ENCODE results near the gene PPP6R1. TPM values are rescaled to one million over a fixed set of nuclear protein-coding genes. Genes with fewer than 3 reads are reported as not detected.

The PPP6R1 gene
- total RNA-seq, 1 donor from 2014 or later, result 71.5 TPM

- no peak overlapping the region for H3K27ac Mint-ChIP-seq
- no peak overlapping the region for H3K4me3 Mint-ChIP-seq
- H3K36me3 Mint-ChIP-seq, result peaks cover 15% of the 10 kb centered on the region
- H3K9me3 Mint-ChIP-seq, result no peaks in the 10 kb centered on the region
- DNase-seq (ENCODE audit: extremely low spot score, unreplicated experiment), result no peak
- H3K27me3 Mint-ChIP-seq, result no peaks in the 10 kb centered on the region
- H3K4me1 Mint-ChIP-seq (ENCODE audit: unreplicated experiment), result peaks cover 7% of the 10 kb centered on the region
- TF ChIP-seq, protein P1, sequence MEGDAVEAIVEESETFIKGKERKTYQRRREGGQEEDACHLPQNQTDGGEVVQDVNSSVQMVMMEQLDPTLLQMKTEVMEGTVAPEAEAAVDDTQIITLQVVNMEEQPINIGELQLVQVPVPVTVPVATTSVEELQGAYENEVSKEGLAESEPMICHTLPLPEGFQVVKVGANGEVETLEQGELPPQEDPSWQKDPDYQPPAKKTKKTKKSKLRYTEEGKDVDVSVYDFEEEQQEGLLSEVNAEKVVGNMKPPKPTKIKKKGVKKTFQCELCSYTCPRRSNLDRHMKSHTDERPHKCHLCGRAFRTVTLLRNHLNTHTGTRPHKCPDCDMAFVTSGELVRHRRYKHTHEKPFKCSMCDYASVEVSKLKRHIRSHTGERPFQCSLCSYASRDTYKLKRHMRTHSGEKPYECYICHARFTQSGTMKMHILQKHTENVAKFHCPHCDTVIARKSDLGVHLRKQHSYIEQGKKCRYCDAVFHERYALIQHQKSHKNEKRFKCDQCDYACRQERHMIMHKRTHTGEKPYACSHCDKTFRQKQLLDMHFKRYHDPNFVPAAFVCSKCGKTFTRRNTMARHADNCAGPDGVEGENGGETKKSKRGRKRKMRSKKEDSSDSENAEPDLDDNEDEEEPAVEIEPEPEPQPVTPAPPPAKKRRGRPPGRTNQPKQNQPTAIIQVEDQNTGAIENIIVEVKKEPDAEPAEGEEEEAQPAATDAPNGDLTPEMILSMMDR (conservative IDR thresholded peaks at IDR 0.05), result no peak
Observed at GRCh38 chr19:55272142-55272541, 13.3 kb upstream of the PPP6R1 start.

DNA sequence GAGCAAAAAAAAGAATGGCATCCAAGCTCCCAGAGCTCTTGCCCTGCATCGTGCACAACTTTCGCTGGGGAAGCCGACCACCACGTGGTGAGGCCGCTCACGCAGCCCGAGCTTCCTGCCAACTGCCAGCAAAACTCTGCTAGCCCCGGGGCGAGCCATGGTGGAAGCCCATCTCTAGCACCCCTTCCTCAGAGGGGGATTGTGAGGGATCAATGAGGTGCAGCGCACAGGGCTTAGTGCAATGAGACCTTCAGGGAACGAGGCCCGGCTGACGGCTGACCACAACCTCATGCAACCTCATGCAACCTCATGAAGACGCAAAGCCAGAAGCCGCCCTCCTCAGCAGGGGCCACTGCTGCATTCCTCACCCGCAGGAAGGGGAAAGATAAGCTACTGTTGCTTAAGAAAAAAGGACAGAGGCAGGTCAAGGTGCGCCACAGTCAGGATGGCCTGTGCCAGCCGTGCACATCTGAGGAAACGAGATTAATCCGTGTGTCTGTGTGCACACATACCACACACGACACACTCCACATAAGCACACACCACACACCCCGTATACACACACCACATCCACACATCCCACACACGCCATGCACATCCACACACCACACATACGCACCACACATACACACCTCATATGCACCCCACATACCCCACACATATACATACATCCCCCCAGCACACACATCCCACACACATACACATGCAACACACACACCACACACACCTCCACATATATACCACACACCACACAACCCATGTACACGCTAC lies 11.5 kb upstream of the PPP6R1 start:
- Mint-ChIP-seq H3K36me3 (peaks cover 21% of the 10 kb centered on the region), H3K27ac (no peak overlapping the region), H3K4me3 (no peak overlapping the region), H3K9me3 (peaks cover 8% of the 10 kb centered on the region), H3K27me3 (no peaks in the 10 kb centered on the region), H3K4me1 (ENCODE audit: unreplicated experiment) (no peaks in the 10 kb centered on the region)
- no peak for DNase-seq (ENCODE audit: extremely low spot score, unreplicated experiment)
- TF ChIP-seq, protein P1 (conservative IDR thresholded peaks at IDR 0.05), result no peak

GRCh38 chr19:55269299-55269698 lies 10.5 kb upstream of the PPP6R1 start:
- Mint-ChIP-seq H3K27me3 (no peaks in the 10 kb centered on the region), H3K36me3 (peaks cover 21% of the 10 kb centered on the region), H3K27ac (no peak overlapping the region), H3K4me1 (ENCODE audit: unreplicated experiment) (no peaks in the 10 kb centered on the region), H3K9me3 (peaks cover 8% of the 10 kb centered on the region), H3K4me3 (no peak overlapping the region)
- TF ChIP-seq, protein P1 (conservative IDR thresholded peaks at IDR 0.05), result no peak
- DNase-seq (ENCODE audit: extremely low spot score, unreplicated experiment), result no peak

GRCh38 chr19:55266840-55267239 lies 8.0 kb upstream of the PPP6R1 start:
- Mint-ChIP-seq H3K27me3 (no peaks in the 10 kb centered on the region), H3K4me1 (ENCODE audit: unreplicated experiment) (no peaks in the 10 kb centered on the region), H3K9me3 (peaks cover 8% of the 10 kb centered on the region), H3K4me3 (no peak overlapping the region), H3K36me3 (peaks cover 27% of the 10 kb centered on the region), H3K27ac (no peak overlapping the region)
- TF ChIP-seq, protein P1 (conservative IDR thresholded peaks at IDR 0.05), result no peak
- no peak for DNase-seq (ENCODE audit: extremely low spot score, unreplicated experiment)

DNA sequence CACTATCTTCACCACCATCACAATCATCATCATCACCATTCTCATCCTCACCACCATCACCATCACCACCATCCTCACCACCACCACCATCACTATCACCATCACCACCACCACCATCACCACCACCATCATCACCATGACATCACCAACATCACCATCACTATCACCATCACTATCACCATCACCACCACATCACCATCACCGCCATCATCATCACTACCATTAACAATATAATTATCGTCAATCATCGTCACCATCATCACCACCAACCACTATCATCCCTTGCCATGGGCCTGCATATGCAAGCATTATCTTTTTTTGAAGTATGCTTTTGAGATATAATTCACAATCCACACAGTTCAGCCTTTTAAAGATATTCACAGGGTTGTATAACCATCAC lies 7.6 kb upstream of the PPP6R1 start:
- Mint-ChIP-seq H3K4me3 (no peak overlapping the region), H3K4me1 (ENCODE audit: unreplicated experiment) (no peaks in the 10 kb centered on the region)

More for the DNA sequence above, 7.6 kb upstream of the PPP6R1 start:
- TF ChIP-seq, protein P1 (conservative IDR thresholded peaks at IDR 0.05), result no peak
- no peak for DNase-seq (ENCODE audit: extremely low spot score, unreplicated experiment)
- Mint-ChIP-seq H3K27ac (no peak overlapping the region), H3K9me3 (peaks cover 8% of the 10 kb centered on the region), H3K36me3 (peaks cover 27% of the 10 kb centered on the region), H3K27me3 (no peaks in the 10 kb centered on the region)
